WTC11 (cell line): Measurements from ENCODE around the gene KLHL33. TPM values are rescaled to one million over a fixed set of nuclear protein-coding genes. Genes with fewer than 3 reads are reported as not detected.
A peak's percentile ranks its signal among the peaks of the same experiment; 100 is the strongest.

Experiments used
- ATAC-seq: fragments of 200-7000 bp; cut with Tn5 transposase; 2 replicates; pipeline ENCODE4 v1.10.0; 2021; ENCODE audit warnings: mild to moderate bottlenecking, moderate library complexity
- CTCF ChIA-PET: fragments of 300-600 bp; sonication (Branson Sonifier 250); formaldehyde crosslinking; loops from one replicate; lab custom pipeline; 2021; ENCODE audit warnings: antibody characterized with exemption; lab: Charles Lee
- POLR2A ChIA-PET: fragments of 350-600 bp; sonication (Branson Sonifier 250); formaldehyde crosslinking; loops from one replicate; lab custom pipeline; 2021; ENCODE audit warnings: antibody characterized with exemption; lab: Charles Lee
- DNase-seq: peaks from one replicate; pipeline ENCODE4 v3.0.0; 2021; ENCODE audit warnings: low spot score
- H3K27ac Mint-ChIP-seq: 2 replicates; pipeline ENCODE4 v1.8.0; 2021; ENCODE audit warnings: mixed read lengths
- H3K27me3 Mint-ChIP-seq: 2 replicates; pipeline ENCODE4 v1.8.0; 2021; ENCODE audit warnings: low read depth, mild to moderate bottlenecking, moderate library complexity, mixed read lengths
- H3K36me3 Mint-ChIP-seq: 2 replicates; pipeline ENCODE4 v1.8.0; 2021; ENCODE audit warnings: mixed read lengths
- H3K4me1 Mint-ChIP-seq: 2 replicates; pipeline ENCODE4 v1.8.0; 2022; ENCODE audit warnings: mixed read lengths
- H3K4me3 Mint-ChIP-seq: 2 replicates; pipeline ENCODE4 v1.8.0; 2021; ENCODE audit warnings: mild to moderate bottlenecking, moderate library complexity, mixed read lengths
- H3K9me3 Mint-ChIP-seq: 2 replicates; pipeline ENCODE4 v1.8.0; 2021; ENCODE audit warnings: mixed read lengths
- ARID4B ChIP-seq: sonication (generic); formaldehyde crosslinking; IDR thresholded peaks from 2 replicates; pipeline ENCODE4 v1.8.0; 2023; ENCODE audit warnings: missing genetic modification reagents, mild to moderate bottlenecking, borderline replicate concordance
- CBFB ChIP-seq: sonication (generic); formaldehyde crosslinking; IDR thresholded peaks from 2 replicates; pipeline ENCODE4 v1.8.1; 2022; ENCODE audit warnings: mild to moderate bottlenecking, low read depth, missing genetic modification reagents
- CREB1 ChIP-seq: sonication (generic); formaldehyde crosslinking; IDR thresholded peaks from 2 replicates; pipeline ENCODE4 v1.8.0; 2023; ENCODE audit warnings: mild to moderate bottlenecking, missing genetic modification reagents
- CREM ChIP-seq: sonication (generic); formaldehyde crosslinking; IDR thresholded peaks from 2 replicates; pipeline ENCODE4 v1.8.1; 2022; ENCODE audit warnings: mild to moderate bottlenecking, missing genetic modification reagents, moderate library complexity
- E2F1 ChIP-seq: sonication (generic); formaldehyde crosslinking; IDR thresholded peaks from 2 replicates; pipeline ENCODE4 v1.8.0; 2022; ENCODE audit warnings: mild to moderate bottlenecking, missing genetic modification reagents
- ESRRA ChIP-seq: sonication (generic); formaldehyde crosslinking; IDR thresholded peaks from 2 replicates; pipeline ENCODE4 v1.8.1; 2022; ENCODE audit warnings: mild to moderate bottlenecking, missing genetic modification reagents, borderline replicate concordance
- FOXJ3 ChIP-seq: sonication (generic); formaldehyde crosslinking; IDR thresholded peaks from 2 replicates; pipeline ENCODE4 v1.9.0; 2021; ENCODE audit warnings: missing genetic modification reagents, mild to moderate bottlenecking, borderline replicate concordance
- FOXP1 ChIP-seq: sonication (generic); formaldehyde crosslinking; IDR thresholded peaks from 2 replicates; pipeline ENCODE4 v1.8.0; 2022; ENCODE audit warnings: missing genetic modification reagents, mild to moderate bottlenecking, moderate library complexity, borderline replicate concordance
- GABPB1 ChIP-seq: sonication (generic); formaldehyde crosslinking; IDR thresholded peaks from 2 replicates; pipeline ENCODE4 v1.8.1; 2023; ENCODE audit warnings: mild to moderate bottlenecking, missing genetic modification reagents
- GTF2I ChIP-seq: fragments of 250-450 bp; sonication (Bioruptor Pico); conservative IDR thresholded peaks from 2 replicates; pipeline ENCODE4 v1.4.0; 2021; ENCODE audit warnings: mild to moderate bottlenecking
- HMGA2 ChIP-seq: fragments of 250-450 bp; sonication (Bioruptor Pico); IDR thresholded peaks from 2 replicates; pipeline ENCODE4 v1.4.0; 2021; ENCODE audit warnings: mild to moderate bottlenecking, moderate library complexity
- HMGXB4 ChIP-seq: sonication (generic); formaldehyde crosslinking; IDR thresholded peaks from 2 replicates; pipeline ENCODE4 v1.8.1; 2023; ENCODE audit warnings: mild to moderate bottlenecking, moderate library complexity, missing genetic modification reagents
- IRF1 ChIP-seq: sonication (generic); formaldehyde crosslinking; IDR thresholded peaks from 2 replicates; pipeline ENCODE4 v1.8.0; 2023; ENCODE audit warnings: missing genetic modification reagents
- KAT7 ChIP-seq: sonication (generic); formaldehyde crosslinking; IDR thresholded peaks from 2 replicates; pipeline ENCODE4 v1.8.1; 2023; ENCODE audit warnings: missing genetic modification reagents, mild to moderate bottlenecking, borderline replicate concordance
- NR3C1 ChIP-seq: sonication (generic); formaldehyde crosslinking; conservative IDR thresholded peaks from 2 replicates; pipeline ENCODE4 v1.8.1; 2023; ENCODE audit warnings: low read depth, mild to moderate bottlenecking, missing genetic modification reagents
- OVOL2 ChIP-seq: fragments of 250-450 bp; sonication (Bioruptor Pico); IDR thresholded peaks from 2 replicates; pipeline ENCODE4 v1.9.0; 2021; ENCODE audit warnings: mild to moderate bottlenecking, borderline replicate concordance
- RORB ChIP-seq: fragments of 250-450 bp; sonication (Bioruptor Pico); IDR thresholded peaks from 2 replicates; pipeline ENCODE4 v1.9.0; 2021; ENCODE audit warnings: mild to moderate bottlenecking
- SOX15 ChIP-seq: fragments of 250-450 bp; sonication (Bioruptor Pico); IDR thresholded peaks from 2 replicates; pipeline ENCODE4 v1.9.0; 2021; ENCODE audit warnings: mild to moderate bottlenecking
- TEAD1 ChIP-seq: sonication (generic); formaldehyde crosslinking; IDR thresholded peaks from 2 replicates; pipeline ENCODE4 v1.8.0; 2022; ENCODE audit warnings: mild to moderate bottlenecking, missing genetic modification reagents
- TEAD4 ChIP-seq: sonication (generic); formaldehyde crosslinking; IDR thresholded peaks from 2 replicates; pipeline ENCODE4 v1.8.0; 2022; ENCODE audit warnings: mild to moderate bottlenecking, missing genetic modification reagents
- USF1 ChIP-seq: sonication (generic); formaldehyde crosslinking; IDR thresholded peaks from 2 replicates; pipeline ENCODE4 v1.8.0; 2022; ENCODE audit warnings: mild to moderate bottlenecking, missing genetic modification reagents
- USF2 ChIP-seq: sonication (generic); formaldehyde crosslinking; IDR thresholded peaks from 2 replicates; pipeline ENCODE4 v1.8.1; 2023; ENCODE audit warnings: mild to moderate bottlenecking, missing genetic modification reagents, moderate library complexity
- ZBTB43 ChIP-seq: sonication (generic); formaldehyde crosslinking; IDR thresholded peaks from 2 replicates; pipeline ENCODE4 v1.8.1; 2023; ENCODE audit warnings: mild to moderate bottlenecking, missing genetic modification reagents
- ZNF416 ChIP-seq: fragments of 250-450 bp; sonication (Bioruptor Pico); IDR thresholded peaks from 2 replicates; pipeline ENCODE4 v1.9.0; 2021; ENCODE audit warnings: mild to moderate bottlenecking, inconsistent platforms
- total RNA-seq: library from RNA; stranded (reverse); gene quantifications from 3 replicates; pipeline ENCODE4 v1.2.3, GENCODE V29; 2021

The KLHL33 gene
- total RNA-seq, 1 experiment from 2014 or later, result 0.17 TPM

- Mint-ChIP-seq H3K27me3 (no peaks in the 10 kb centered on the region), H3K4me1 (peaks cover 3% of the 10 kb centered on the region; the same call in 1 of the 2 replicates), H3K27ac (no peak within 1 kb of the TSS), H3K4me3 (no peak within 1 kb of the TSS), H3K9me3 (no peaks in the 10 kb centered on the region), H3K36me3 (peaks cover 38% of the 10 kb centered on the region)
- CTCF ChIA-PET, result interaction anchor here (1.2 to 2.9 kb wide), 7 partner anchors 37 to 158 kb away, joined by 4 to 10 read pairs (median 5); partner anchors contain the start of genes PARP2 and TEP1
- DNase-seq (peak; percentile 97), ATAC-seq (peak; percentile 82)
- POLR2A ChIA-PET, result interaction anchor here (0.9 to 2.9 kb wide), 7 partner anchors 10 to 229 kb away, joined by 3 to 20 read pairs (median 8); partner anchors contain the start of genes PARP2, PNP and TEP1
- TF ChIP-seq GABPB1 (CRISPR knock-in tag) (0 out of 2 replicates have a peak, but pooled peaks have one; percentile 40), FOXJ3 (CRISPR knock-in tag) (no peak), CREM (CRISPR knock-in tag) (peak; percentile 75; the same call in 1 of the 2 replicates), GTF2I (no peak), KAT7 (CRISPR knock-in tag) (no peak), ZBTB43 (CRISPR knock-in tag) (no peak), FOXP1 (CRISPR knock-in tag) (no peak), HMGA2 (CRISPR knock-in tag) (no peak), ZNF416 (0 out of 2 replicates have a peak, but pooled peaks have one; percentile 4), IRF1 (CRISPR knock-in tag) (0 out of 2 replicates have a peak, but pooled peaks have one; percentile 60), OVOL2 (CRISPR knock-in tag) (no peak), NR3C1 (no peak), ARID4B (CRISPR knock-in tag) (peak; percentile 67; the same call in 1 of the 2 replicates), CBFB (CRISPR knock-in tag) (no peak), SOX15 (CRISPR knock-in tag) (no peak), USF2 (CRISPR knock-in tag) (peak; percentile 100), TEAD1 (CRISPR knock-in tag) (peak; percentile 20; the same call in 1 of the 2 replicates), ESRRA (0 out of 2 replicates have a peak, but pooled peaks have one; percentile 20), E2F1 (no peak), USF1 (peak; percentile 100), HMGXB4 (CRISPR knock-in tag) (peak; percentile 66; the same call in 1 of the 2 replicates), CREB1 (CRISPR knock-in tag) (no peak), TEAD4 (CRISPR knock-in tag) (peak; percentile 40; the same call in 1 of the 2 replicates), RORB (CRISPR knock-in tag) (no peak)
These were observed 18.8 kb upstream of the KLHL33 start, which contains the start of the genes APEX1 and OSGEP for GRCh38 chr14:20454516-20455354. Gene APEX1 (plus strand): TSS chr14:20455226. CDS start chr14:20455646, 420 bp downstream. Gene OSGEP (minus strand): TSS chr14:20454812. CDS start chr14:20454683, 129 bp downstream.
